ENCODE data around the gene C17orf67.

C17orf67 gene

DNA sequence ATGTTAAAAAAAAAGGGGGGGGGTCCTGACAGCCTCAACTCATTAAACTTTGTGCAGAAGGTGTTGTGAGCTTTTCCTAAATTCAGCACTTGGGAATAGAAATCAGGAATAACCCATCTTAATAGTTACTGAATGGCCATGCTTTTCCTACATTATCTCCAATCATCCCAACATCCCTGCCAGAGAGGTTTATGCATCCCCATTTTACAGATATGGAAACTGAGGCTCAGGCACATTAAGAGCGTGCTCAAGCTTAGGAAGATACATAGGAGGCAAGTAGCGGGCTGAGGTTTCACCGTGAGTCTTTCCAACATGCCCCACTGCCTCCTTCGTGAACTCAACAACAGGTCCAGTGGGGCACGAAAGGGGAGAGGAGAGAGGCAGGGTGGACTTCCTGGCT is 78.4 kb downstream of the C17orf67 start:
- no peak for DNase-seq (ENCODE audit: low read depth)
- in situ Hi-C loops (cut with HindIII; ENCODE audit: low sequenced_read_pairs): loop anchor here (25.0 kb wide), 1 partner anchor 893 kb away; no protein-coding TSS in a partner anchor
- TF ChIP-seq, protein P1, sequence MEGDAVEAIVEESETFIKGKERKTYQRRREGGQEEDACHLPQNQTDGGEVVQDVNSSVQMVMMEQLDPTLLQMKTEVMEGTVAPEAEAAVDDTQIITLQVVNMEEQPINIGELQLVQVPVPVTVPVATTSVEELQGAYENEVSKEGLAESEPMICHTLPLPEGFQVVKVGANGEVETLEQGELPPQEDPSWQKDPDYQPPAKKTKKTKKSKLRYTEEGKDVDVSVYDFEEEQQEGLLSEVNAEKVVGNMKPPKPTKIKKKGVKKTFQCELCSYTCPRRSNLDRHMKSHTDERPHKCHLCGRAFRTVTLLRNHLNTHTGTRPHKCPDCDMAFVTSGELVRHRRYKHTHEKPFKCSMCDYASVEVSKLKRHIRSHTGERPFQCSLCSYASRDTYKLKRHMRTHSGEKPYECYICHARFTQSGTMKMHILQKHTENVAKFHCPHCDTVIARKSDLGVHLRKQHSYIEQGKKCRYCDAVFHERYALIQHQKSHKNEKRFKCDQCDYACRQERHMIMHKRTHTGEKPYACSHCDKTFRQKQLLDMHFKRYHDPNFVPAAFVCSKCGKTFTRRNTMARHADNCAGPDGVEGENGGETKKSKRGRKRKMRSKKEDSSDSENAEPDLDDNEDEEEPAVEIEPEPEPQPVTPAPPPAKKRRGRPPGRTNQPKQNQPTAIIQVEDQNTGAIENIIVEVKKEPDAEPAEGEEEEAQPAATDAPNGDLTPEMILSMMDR (IDR thresholded peaks at IDR 0.05; ENCODE audit: low read depth, low read length, missing control alignments): no peak
- no peak overlapping the region for H3K4me3 ChIP-seq (ENCODE audit: low read depth, low read length)

DNA sequence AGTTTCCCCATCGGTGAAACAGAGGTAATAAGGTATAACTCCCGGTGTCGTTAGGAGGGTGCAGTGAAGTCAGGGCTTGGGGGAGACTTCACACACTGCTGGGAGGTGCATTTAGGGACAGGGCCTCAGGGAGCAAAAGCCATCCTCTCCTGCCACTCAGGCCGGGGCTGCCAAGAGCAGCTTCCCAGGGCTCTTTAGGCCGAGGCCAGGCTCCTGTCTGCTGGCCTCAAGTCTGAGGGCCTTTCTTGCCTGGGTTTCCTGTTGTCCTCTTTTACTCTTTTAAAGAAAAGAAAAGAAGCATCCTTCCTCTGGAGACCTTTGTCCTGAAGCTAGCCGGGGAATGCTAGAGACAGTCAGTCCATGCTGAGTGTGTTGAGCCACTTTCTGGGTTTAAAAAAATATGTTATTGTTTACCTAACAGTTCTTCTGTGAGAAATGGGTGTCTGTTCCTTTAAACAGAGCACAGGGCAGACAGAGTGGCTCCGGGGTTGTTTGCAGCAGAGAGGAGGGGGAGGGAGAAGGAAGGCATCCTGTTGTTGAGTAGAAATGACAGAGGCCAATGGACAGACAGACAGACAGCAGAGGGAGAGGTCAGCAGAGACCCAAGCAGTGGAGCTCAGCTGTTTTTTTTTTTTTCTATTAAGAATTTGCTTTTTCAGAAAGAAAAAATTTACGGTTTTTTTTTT is 79.1 kb downstream of the C17orf67 start:
- in situ Hi-C loops (cut with HindIII; ENCODE audit: low sequenced_read_pairs): loop anchor here (25.0 kb wide), 1 partner anchor 892 kb away; no protein-coding TSS in a partner anchor
- no peak for DNase-seq (ENCODE audit: low read depth)
- TF ChIP-seq, protein P1 (IDR thresholded peaks at IDR 0.05; ENCODE audit: low read depth, low read length, missing control alignments): no peak
- no peak overlapping the region for H3K4me3 ChIP-seq (ENCODE audit: low read depth, low read length)

DNA sequence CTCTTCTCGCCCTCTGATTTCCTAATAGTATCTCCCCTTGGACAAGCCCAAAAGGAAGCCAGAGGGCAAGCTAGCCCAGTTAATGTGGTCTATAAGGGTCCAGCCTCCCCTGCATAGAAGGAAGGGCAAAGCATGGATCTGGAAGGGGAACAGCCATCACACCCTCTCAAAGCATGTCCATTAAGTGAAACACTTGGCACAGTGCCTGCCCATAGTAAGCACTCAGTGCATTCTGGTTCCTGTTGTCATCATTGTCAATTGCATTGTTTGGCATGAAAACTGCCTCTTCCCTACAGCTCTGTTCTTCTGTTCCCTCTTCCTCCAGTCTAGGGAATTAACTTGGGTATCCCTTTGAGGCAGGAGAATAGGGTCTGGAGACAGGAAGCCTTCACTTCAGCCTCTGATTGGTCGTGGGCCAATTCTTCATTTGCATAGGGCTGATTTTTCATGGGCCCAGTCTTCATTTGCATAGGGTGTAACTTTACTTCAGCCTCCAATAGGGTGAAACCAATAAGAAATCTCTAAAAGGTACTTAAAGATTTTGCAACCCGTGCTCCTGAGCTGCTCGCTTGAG is 81.4 kb downstream of the C17orf67 start:
- no peak for DNase-seq (ENCODE audit: low read depth)
- in situ Hi-C loops (cut with HindIII; ENCODE audit: low sequenced_read_pairs): loop anchor here (25.0 kb wide), 1 partner anchor 890 kb away; no protein-coding TSS in a partner anchor
- TF ChIP-seq, protein P1 (IDR thresholded peaks at IDR 0.05; ENCODE audit: low read depth, low read length, missing control alignments): no peak
- H3K4me3 ChIP-seq (ENCODE audit: low read depth, low read length): no peak overlapping the region

DNA sequence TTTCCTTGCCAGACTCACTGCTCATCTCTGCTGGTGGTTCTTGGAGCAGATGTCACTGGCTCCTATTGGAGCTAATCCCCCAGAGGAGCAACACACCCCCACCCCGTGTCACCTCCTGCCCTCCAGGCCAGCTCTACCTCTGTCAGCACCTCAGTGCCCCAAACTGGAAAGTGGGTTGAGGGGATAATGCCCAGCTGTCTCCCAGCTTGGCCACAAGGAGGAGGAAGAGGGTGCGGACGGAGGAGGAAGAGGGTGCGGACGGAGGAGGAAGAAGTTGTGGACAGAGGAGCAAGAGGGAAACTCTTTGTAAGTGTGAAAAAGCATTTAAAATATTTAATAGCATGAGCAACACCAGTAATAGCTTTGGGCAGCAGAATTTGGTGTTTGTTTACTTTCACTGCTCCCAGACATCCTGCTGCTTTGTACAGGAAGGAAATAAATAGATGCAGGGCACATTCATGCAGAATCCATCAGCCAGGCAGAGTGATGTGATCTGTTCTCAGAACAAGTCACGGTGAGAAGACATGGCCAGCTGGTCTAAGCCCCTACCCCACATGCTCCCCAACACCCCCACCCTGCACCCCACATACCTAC is 82.5 kb downstream of the C17orf67 start:
- TF ChIP-seq, protein P1 (IDR thresholded peaks at IDR 0.05; ENCODE audit: low read depth, low read length, missing control alignments): no peak
- no peak overlapping the region for H3K4me3 ChIP-seq (ENCODE audit: low read depth, low read length)
- in situ Hi-C loops (cut with HindIII; ENCODE audit: low sequenced_read_pairs): loop anchor here (25.0 kb wide), 1 partner anchor 889 kb away; no protein-coding TSS in a partner anchor
- DNase-seq (ENCODE audit: low read depth): no peak

DNA sequence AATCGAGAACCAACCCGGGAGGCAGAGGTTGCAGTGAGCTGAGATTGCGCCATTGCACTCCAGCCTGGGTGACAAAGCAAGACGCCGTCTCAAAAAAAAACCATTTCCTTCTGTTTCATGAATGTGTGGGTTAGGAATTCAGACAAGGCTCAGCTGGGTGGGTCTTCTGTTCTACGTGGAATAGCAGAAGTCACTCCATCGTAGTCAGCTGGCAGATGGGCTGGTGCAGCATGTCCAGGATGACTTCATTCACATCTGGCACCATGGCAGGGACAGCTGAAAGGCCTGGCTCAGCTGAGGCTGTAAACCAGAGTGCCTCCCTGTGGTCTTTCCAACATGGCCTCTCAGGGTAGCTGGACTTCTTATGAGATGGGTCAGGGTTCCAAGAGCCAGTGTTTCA is 89.0 kb downstream of the C17orf67 start:
- no peak overlapping the region for H3K4me3 ChIP-seq (ENCODE audit: low read depth, low read length)
- TF ChIP-seq, protein P1 (IDR thresholded peaks at IDR 0.05; ENCODE audit: low read depth, low read length, missing control alignments): no peak
- DNase-seq (ENCODE audit: low read depth): no peak
- in situ Hi-C loops (cut with HindIII; ENCODE audit: low sequenced_read_pairs): no loop called here

DNA sequence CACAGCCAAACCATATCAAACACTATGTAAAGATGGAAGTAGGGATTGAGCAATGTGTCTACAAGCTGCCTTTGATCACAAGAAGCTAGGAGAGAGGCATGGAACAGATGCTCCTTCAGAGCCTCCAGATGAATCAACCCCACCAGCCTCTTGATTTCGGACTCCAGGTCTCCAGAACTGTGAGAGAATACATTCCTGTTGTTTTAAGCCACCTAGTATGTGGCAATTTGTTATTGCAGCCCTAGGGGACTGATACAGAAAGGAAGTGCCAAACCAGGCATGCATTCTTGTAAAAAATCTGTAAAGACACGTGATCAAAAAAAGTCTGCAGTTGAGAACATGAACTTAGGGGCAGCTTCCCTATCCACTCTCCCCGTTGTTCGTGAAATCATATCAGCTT is 91.1 kb downstream of the C17orf67 start:
- TF ChIP-seq, protein P1 (IDR thresholded peaks at IDR 0.05; ENCODE audit: low read depth, low read length, missing control alignments): no peak
- no peak for DNase-seq (ENCODE audit: low read depth)
- in situ Hi-C loops (cut with HindIII; ENCODE audit: low sequenced_read_pairs): no loop called here
- H3K4me3 ChIP-seq (ENCODE audit: low read depth, low read length): no peak overlapping the region
